WTC11 (cell line): Measurements from ENCODE around the gene CAMK1.

Source experiments
- CTCF ChIP-seq: fragments of 200-600 bp; IDR thresholded peaks from 2 replicates; pipeline ENCODE4 v1.8.0; 2022; ENCODE audit warnings: antibody characterized with exemption
- GABPB1 ChIP-seq: sonication (generic); formaldehyde crosslinking; IDR thresholded peaks from 2 replicates; pipeline ENCODE4 v1.8.1; 2023; ENCODE audit warnings: mild to moderate bottlenecking, missing genetic modification reagents
- TCF7 ChIP-seq: sonication (generic); formaldehyde crosslinking; IDR thresholded peaks from 2 replicates; pipeline ENCODE4 v1.8.0; 2022; ENCODE audit warnings: mild to moderate bottlenecking, low read depth, missing genetic modification reagents, moderate library complexity

- TF ChIP-seq TCF7 (CRISPR knock-in tag) (no peak), CTCF (no peak), GABPB1 (CRISPR knock-in tag) (no peak)
Observed at GRCh38 chr3:9748031-9748430, 21.7 kb downstream of the CAMK1 start.
